ENCODE results near the gene NFKB2. TPM values are rescaled to one million over a fixed set of nuclear protein-coding genes. Genes with fewer than 3 reads are reported as not detected.

The NFKB2 gene
- total and polyA plus RNA-seq, 2 of the 8 experiments (the other 6 are each of a cell fraction or from before 2014, with no cell fraction given), result 20.4 to 31.4 TPM

GRCh38 chr10:102422545-102423129 is 27.1 kb downstream of the NFKB2 start (continued):
- TF ChIP-seq SP1 (IDR thresholded peaks at IDR 0.05; ENCODE audit: low read depth, low read length), result 0 out of 2 replicates have a peak, but pooled peaks have one; percentile 15
- peak in 2 of 3 experiments; percentile 86 to 90; a peak in 3 of 4 replicates for TF ChIP-seq CTCF (IDR thresholded peaks at IDR 0.05; ENCODE audit: control extremely low read depth in 1 of 3, insufficient read depth in 1 of 3, low read depth in 1 of 3, low read length in 3 of 3)
- no peak for TF ChIP-seq FOSL1 (IDR thresholded peaks at IDR 0.05; ENCODE audit: insufficient read depth, low read depth, low read length)
- TF ChIP-seq KDM4A (IDR thresholded peaks at IDR 0.05; ENCODE audit: low read depth, low read length, severe bottlenecking), result peak; percentile 30
- TF ChIP-seq YY1 (IDR thresholded peaks at IDR 0.05; ENCODE audit: low read depth, low read length), result peak; percentile 80; the same call in 1 of the 2 replicates
- peak; percentile 75 for TF ChIP-seq POLR2AphosphoS5 (IDR thresholded peaks at IDR 0.05; ENCODE audit: low read depth, low read length)
- no peak; the same call in 1 of the 2 replicates for TF ChIP-seq TBP (IDR thresholded peaks at IDR 0.05; ENCODE audit: low read depth, low read length)
- TF ChIP-seq CHD7 (IDR thresholded peaks at IDR 0.05; ENCODE audit: insufficient replicate concordance, low read length), result no peak
